Upper lobe of left lung (tissue), 6 donors: ENCODE results near the gene SPACDR. TPM values are rescaled to one million over a fixed set of nuclear protein-coding genes. Genes with fewer than 3 reads are reported as not detected.
"Not testable (repeated sequence)": the region's sequence is repeated elsewhere in the genome, so short reads cannot be mapped to it uniquely, and the experiment has no call there.

Experiments used
- ATAC-seq, 2 donors: fragments of 200-7000 bp; cut with Tn5 transposase; one replicate each; pipeline ENCODE4 v1.9.1; 2022; ENCODE audit warnings: mild to moderate bottlenecking in 2 of 2, moderate library complexity in 2 of 2; ENCODE audit not compliant: low FRiP score in 2 of 2
- DNase-seq, 2 donors: peaks; one replicate each; pipeline ENCODE4 v3.0.0-alpha.2; 2019 to 2020
- H3K27ac ChIP-seq, 4 donors: fragments of 200-600 bp; sonication (generic); one replicate each; pipeline ENCODE4 v1.5.1; 2016 to 2019
- H3K27me3 ChIP-seq, 4 donors: fragments of 200-600 bp; sonication (generic); one replicate each; pipeline ENCODE4 v1.5.1; 2017 to 2019
- H3K36me3 ChIP-seq, 4 donors: fragments of 200-600 bp; sonication (generic); one replicate each; pipeline ENCODE4 v1.5.1; 2016 to 2019
- H3K4me1 ChIP-seq, 4 donors: fragments of 200-600 bp; sonication (generic); one replicate each; pipeline ENCODE4 v1.5.1; 2018 to 2019
- H3K4me3 ChIP-seq, 4 donors: fragments of 200-600 bp; sonication (generic); one replicate each; pipeline ENCODE4 v1.5.1; 2017 to 2019; ENCODE audit warnings: mild to moderate bottlenecking in 2 of 4, moderate library complexity in 1 of 4
- H3K9me3 ChIP-seq, 4 donors: fragments of 200-600 bp; sonication (generic); one replicate each; pipeline ENCODE4 v1.5.1; 2018 to 2019
- EP300 ChIP-seq, 4 donors: sonication (generic); formaldehyde crosslinking; IDR thresholded peaks; one replicate each; pipeline ENCODE4 v1.5.1; 2017; ENCODE audit warnings: antibody characterized with exemption in 4 of 4, control low read depth in 2 of 4
- POLR2A ChIP-seq, 4 donors: fragments of 450-650 bp; IDR thresholded peaks; one replicate each; pipeline ENCODE4 v1.5.1; 2016 to 2017; ENCODE audit warnings: antibody characterized with exemption in 4 of 4, mild to moderate bottlenecking in 2 of 4
- POLR2AphosphoS5 ChIP-seq, 2 donors: sonication (generic); formaldehyde crosslinking; IDR thresholded peaks; one replicate each; pipeline ENCODE4 v1.5.1; 2017; ENCODE audit warnings: antibody characterized with exemption in 2 of 2
- whole genome bisulfite sequencing, 2 donors: methylation state at CpG; one replicate each; pipeline ENCODE4 v1.1.5; 2017 to 2018; 5-methylcytosine and 5-hydroxymethylcytosine counted together
- total RNA-seq, 6 donors: library from RNA; depleted of rRNA in 4 of 6; stranded (reverse); fragments of >200 nt in 4 of 6; gene quantifications; one replicate each; pipeline versions ENCODE4 v1.1.0 to v1.2.1, GENCODE V29; 2016 to 2021
- TF ChIP-seq, protein P1 (sequence below), 6 experiments: fragments of 450-650 bp in 4 of 6; fragments of 200-600 bp in 2 of 6; sonication (generic) in 2 of 6; IDR thresholded peaks; one replicate each; pipeline ENCODE4 v1.5.1; 2016 to 2019; ENCODE audit warnings: antibody characterized with exemption in 6 of 6
- donor health status: DM: no; HTN: no; CAD: no; lungs with moderate emphysema.
- donor health status: DM: no; HTN: yes; CAD: no; lungs with severe emphysema.

The SPACDR gene
- total RNA-seq, 6 donors from 2014 or later = 0.59 to 2.1 (median 1.3) TPM; not detected in 2

- TF ChIP-seq EP300 (IDR thresholded peaks at IDR 0.05) (no peak), POLR2AphosphoS5 (IDR thresholded peaks at IDR 0.05) (no peak), POLR2A (IDR thresholded peaks at IDR 0.05) (no peak)
- TF ChIP-seq, protein P1, sequence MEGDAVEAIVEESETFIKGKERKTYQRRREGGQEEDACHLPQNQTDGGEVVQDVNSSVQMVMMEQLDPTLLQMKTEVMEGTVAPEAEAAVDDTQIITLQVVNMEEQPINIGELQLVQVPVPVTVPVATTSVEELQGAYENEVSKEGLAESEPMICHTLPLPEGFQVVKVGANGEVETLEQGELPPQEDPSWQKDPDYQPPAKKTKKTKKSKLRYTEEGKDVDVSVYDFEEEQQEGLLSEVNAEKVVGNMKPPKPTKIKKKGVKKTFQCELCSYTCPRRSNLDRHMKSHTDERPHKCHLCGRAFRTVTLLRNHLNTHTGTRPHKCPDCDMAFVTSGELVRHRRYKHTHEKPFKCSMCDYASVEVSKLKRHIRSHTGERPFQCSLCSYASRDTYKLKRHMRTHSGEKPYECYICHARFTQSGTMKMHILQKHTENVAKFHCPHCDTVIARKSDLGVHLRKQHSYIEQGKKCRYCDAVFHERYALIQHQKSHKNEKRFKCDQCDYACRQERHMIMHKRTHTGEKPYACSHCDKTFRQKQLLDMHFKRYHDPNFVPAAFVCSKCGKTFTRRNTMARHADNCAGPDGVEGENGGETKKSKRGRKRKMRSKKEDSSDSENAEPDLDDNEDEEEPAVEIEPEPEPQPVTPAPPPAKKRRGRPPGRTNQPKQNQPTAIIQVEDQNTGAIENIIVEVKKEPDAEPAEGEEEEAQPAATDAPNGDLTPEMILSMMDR (IDR thresholded peaks at IDR 0.05) = no peak
- Histone ChIP-seq H3K9me3 (no peaks in the 10 kb centered on the region), H3K4me1 (peaks cover under 1 to 8% (median 4%) of the 10 kb centered on the region in 4 donors), H3K4me3 (no peak overlapping the region), H3K27me3 (no peaks in the 10 kb centered on the region), H3K36me3 (peaks cover 0 to 3% (median 0%) of the 10 kb centered on the region in 4 donors), H3K27ac (no peak overlapping the region)
- ATAC-seq = no peak
- 92 to 95% methylated on average over 3 of the region's 3 CpGs for WGBS, 2 donors
- DNase-seq = no peak
Measured at GRCh38 chr7:100455206-100455605, 8.9 kb downstream of the SPACDR start.

GRCh38 chr7:100453854-100454253, 10.2 kb downstream of the SPACDR start:
- not testable (repeated sequence) for H3K27me3 ChIP-seq, ATAC-seq, H3K4me3 ChIP-seq, DNase-seq, H3K36me3 ChIP-seq, H3K9me3 ChIP-seq
- Histone ChIP-seq H3K27ac (peak overlapping the region in 1 of 4 donors; percentile 48), H3K4me1 (peaks cover 4 to 11% (median 7%) of the 10 kb centered on the region in 4 donors)
- WGBS, 2 donors = 89 to 91% methylated on average over 6 to 8 of the region's 8 CpGs

GRCh38 chr7:100452513-100452912, 11.5 kb downstream of the SPACDR start:
- Histone ChIP-seq H3K27me3 (no peaks in the 10 kb centered on the region), H3K9me3 (no peaks in the 10 kb centered on the region), H3K4me1 (peaks cover 4 to 11% (median 7%) of the 10 kb centered on the region in 4 donors), H3K4me3 (no peak overlapping the region), H3K27ac (no peak overlapping the region), H3K36me3 (peaks cover 0 to 3% (median 0%) of the 10 kb centered on the region in 4 donors)
- no peak for ATAC-seq
- no peak for DNase-seq
- 90 to 91% methylated on average over 3 of the region's 3 CpGs for WGBS, 2 donors
- TF ChIP-seq, protein P1 (IDR thresholded peaks at IDR 0.05) = no peak
- TF ChIP-seq POLR2A (IDR thresholded peaks at IDR 0.05) (no peak), POLR2AphosphoS5 (IDR thresholded peaks at IDR 0.05) (no peak), EP300 (IDR thresholded peaks at IDR 0.05) (no peak)

GRCh38 chr7:100449190-100449795, 14.8 kb downstream of the SPACDR start:
- H3K27me3 ChIP-seq = no peaks in the 10 kb centered on the region
- DNase-seq (no peak), ATAC-seq (no peak)
- H3K27ac ChIP-seq = no peak overlapping the region
- WGBS, 2 donors = 86 to 87% methylated on average over 13 of the region's 13 CpGs
- H3K36me3 ChIP-seq = no peaks in the 10 kb centered on the region
- TF ChIP-seq POLR2A (IDR thresholded peaks at IDR 0.05) (no peak), POLR2AphosphoS5 (IDR thresholded peaks at IDR 0.05) (no peak)
- TF ChIP-seq, protein P1 (IDR thresholded peaks at IDR 0.05) = no peak
- no peaks in the 10 kb centered on the region for H3K9me3 ChIP-seq
- peaks cover 11 to 24% (median 17%) of the 10 kb centered on the region in 4 donors for H3K4me1 ChIP-seq
- H3K4me3 ChIP-seq = no peak overlapping the region

DNA sequence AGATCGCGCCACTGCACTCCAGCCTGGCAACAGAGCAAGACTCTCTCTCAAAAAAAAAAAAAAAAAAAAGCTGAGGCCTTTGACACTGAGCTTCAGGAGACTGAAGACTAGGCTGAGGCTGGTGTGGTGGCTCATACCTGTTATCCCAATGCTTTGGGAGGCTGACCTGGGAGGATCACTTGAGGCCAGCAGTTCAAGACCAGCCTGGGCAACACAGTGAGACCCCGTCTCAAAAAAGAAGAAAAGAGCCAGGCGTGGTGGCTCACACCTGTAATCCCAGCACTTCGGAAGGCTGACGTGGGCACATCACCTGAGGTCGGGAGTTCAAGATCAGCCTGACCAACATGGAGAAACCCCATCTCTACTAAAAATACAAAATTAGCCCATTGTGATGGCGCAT, 16.7 kb downstream of the SPACDR start:
- H3K4me1 ChIP-seq = peaks cover 12 to 30% (median 25%) of the 10 kb centered on the region in 4 donors
- 95 to 98% methylated on average over 8 of the region's 8 CpGs for WGBS, 2 donors
- H3K4me3 ChIP-seq, H3K36me3 ChIP-seq, ATAC-seq, H3K9me3 ChIP-seq, H3K27ac ChIP-seq, H3K27me3 ChIP-seq, DNase-seq: not testable (repeated sequence)

GRCh38 chr7:100446040-100446439, 18.0 kb downstream of the SPACDR start:
- no peak for ATAC-seq
- Histone ChIP-seq H3K4me3 (no peak overlapping the region), H3K9me3 (no peaks in the 10 kb centered on the region), H3K4me1 (peaks cover 12 to 30% (median 25%) of the 10 kb centered on the region in 4 donors), H3K27me3 (no peaks in the 10 kb centered on the region), H3K36me3 (no peaks in the 10 kb centered on the region), H3K27ac (peak overlapping the region in 2 of 4 donors; percentile 75 to 82)
- 54 to 66% methylated on average over 2 of the region's 2 CpGs for WGBS, 2 donors
- TF ChIP-seq EP300 (IDR thresholded peaks at IDR 0.05) (no peak), POLR2AphosphoS5 (IDR thresholded peaks at IDR 0.05) (no peak), POLR2A (IDR thresholded peaks at IDR 0.05) (no peak)
- TF ChIP-seq, protein P1 (IDR thresholded peaks at IDR 0.05) = no peak
- DNase-seq = no peak
